Smooth muscle cell (in vitro differentiated cells): ENCODE measurements around the gene AFAP1. TPM values are rescaled to one million over a fixed set of nuclear protein-coding genes. Genes with fewer than 3 reads are reported as not detected.

ENCODE experiments used
- DNase-seq: peaks from one replicate; lab custom pipeline; 2025; ENCODE audit not compliant: unreplicated experiment; lab: John Stamatoyannopoulos, UW
- H2AFZ ChIP-seq: fragments of 200-600 bp; sonication (generic); 2 replicates; pipeline ENCODE4 v1.6.0; 2016; ENCODE audit warnings: antibody characterized with exemption, low read depth, mild to moderate bottlenecking
- H3F3A ChIP-seq: fragments of 200-600 bp; sonication (generic); 2 replicates; pipeline ENCODE4 v1.6.0; 2017; ENCODE audit warnings: antibody characterized with exemption, low read depth
- H3K27ac ChIP-seq: fragments of 200-600 bp; sonication (generic); 2 replicates; pipeline ENCODE4 v1.5.1; 2016; ENCODE audit warnings: low read depth, mild to moderate bottlenecking
- H3K27me3 ChIP-seq: fragments of 200-600 bp; sonication (generic); 2 replicates; pipeline ENCODE4 v1.6.1; 2016; ENCODE audit warnings: low read depth, mild to moderate bottlenecking
- H3K36me3 ChIP-seq: fragments of 200-600 bp; sonication (generic); 2 replicates; pipeline ENCODE4 v1.5.1; 2016; ENCODE audit warnings: low read depth
- H3K4me1 ChIP-seq: fragments of 200-600 bp; sonication (generic); 2 replicates; pipeline ENCODE4 v1.5.1; 2016; ENCODE audit warnings: low read depth
- H3K4me2 ChIP-seq: fragments of 200-600 bp; sonication (generic); 2 replicates; pipeline ENCODE4 v1.6.0; 2016; ENCODE audit warnings: mild to moderate bottlenecking
- H3K4me3 ChIP-seq: fragments of 200-600 bp; sonication (generic); 2 replicates; pipeline ENCODE4 v1.5.1; 2016; ENCODE audit warnings: mild to moderate bottlenecking
- H3K79me2 ChIP-seq: fragments of 200-600 bp; sonication (generic); 2 replicates; pipeline ENCODE4 v1.6.0; 2016; ENCODE audit warnings: low read depth, mild to moderate bottlenecking
- H3K9ac ChIP-seq: fragments of 200-600 bp; sonication (generic); 2 replicates; pipeline ENCODE4 v1.6.0; 2016; ENCODE audit warnings: low read depth
- H3K9me3 ChIP-seq: fragments of 200-600 bp; sonication (generic); replicated peaks from 2 replicates; pipeline ENCODE4 v1.5.1; 2016; ENCODE audit warnings: low read depth
- H4K20me1 ChIP-seq: fragments of 200-600 bp; sonication (generic); 2 replicates; pipeline ENCODE4 v1.6.0; 2016; ENCODE audit warnings: low read depth
- CTCF ChIP-seq: fragments of 200-600 bp; sonication (generic); IDR thresholded peaks from 2 replicates; pipeline ENCODE4 v1.5.1; 2017; ENCODE audit warnings: borderline replicate concordance, mild to moderate bottlenecking, antibody characterized with exemption; ENCODE audit not compliant: insufficient read depth, poor library complexity, severe bottlenecking
- WGBS: methylation state at CpG from one replicate; pipeline ENCODE4 v1.1.7; 2016; ENCODE audit warnings: low lambda C conversion rate; 5-methylcytosine and 5-hydroxymethylcytosine counted together
- polyA plus RNA-seq: library from polyadenylated mRNA; unstranded; fragments of >200 nt; fragmentation: Nextera tagmentation; extraction: Ambion mirVana; gene quantifications from 2 replicates; pipeline ENCODE4 v1.2.1, GENCODE V29; 2016
- total RNA-seq: library from RNA; depleted of rRNA; stranded (reverse); fragments of >200 nt; gene quantifications from 2 replicates; pipeline ENCODE4 v1.2.3, GENCODE V29; 2014

AFAP1 gene
- total and polyA plus RNA-seq, 2 experiments from 2014 or later = 12.6 to 24.8 TPM

- H3K79me2 ChIP-seq = peaks cover 63% of the 10 kb centered on the region
- no peaks in the 10 kb centered on the region for H3K9me3 ChIP-seq
- no peaks in the 10 kb centered on the region for H3K36me3 ChIP-seq
- H3K4me2 ChIP-seq = peak overlapping the region; percentile 98
- no peak for DNase-seq
- no peak overlapping the region for H3K27ac ChIP-seq
- peak overlapping the region; percentile 14 for H2AFZ ChIP-seq
- TF ChIP-seq CTCF = no peak
- peaks cover 10% of the 10 kb centered on the region for H3F3A ChIP-seq
- H3K4me3 ChIP-seq = peak overlapping the region; percentile 95
- peak overlapping the region; percentile 84 for H3K9ac ChIP-seq
- H3K27me3 ChIP-seq = no peaks in the 10 kb centered on the region
- peaks cover 3% of the 10 kb centered on the region for H3K4me1 ChIP-seq
- WGBS = 13% methylated on average over 6 of the region's 6 CpGs
- peaks cover 57% of the 10 kb centered on the region for H4K20me1 ChIP-seq
Measured at GRCh38 chr4:7938266-7938608, 1.4 kb downstream of the AFAP1 start.

- H3K27me3 ChIP-seq = no peaks in the 10 kb centered on the region
- DNase-seq = no peak
- H3K9ac ChIP-seq = no peak overlapping the region
- peaks cover 10% of the 10 kb centered on the region for H3F3A ChIP-seq
- peaks cover 76% of the 10 kb centered on the region for H3K79me2 ChIP-seq
- no peak overlapping the region for H3K27ac ChIP-seq
- peaks cover 3% of the 10 kb centered on the region for H3K4me1 ChIP-seq
- peak overlapping the region; percentile 95 for H3K4me3 ChIP-seq
- no peak for TF ChIP-seq CTCF
- H4K20me1 ChIP-seq = peaks cover 67% of the 10 kb centered on the region
- H3K36me3 ChIP-seq = no peaks in the 10 kb centered on the region
- H3K9me3 ChIP-seq = no peaks in the 10 kb centered on the region
- H3K4me2 ChIP-seq = peak overlapping the region; percentile 98
- H2AFZ ChIP-seq = no peak overlapping the region
- 94% methylated on average over 2 of the region's 2 CpGs for WGBS
Measured at GRCh38 chr4:7937006-7937405, 2.7 kb downstream of the AFAP1 start.

GRCh38 chr4:7933651-7934510, 5.8 kb downstream of the AFAP1 start:
- H3K27ac ChIP-seq = no peak overlapping the region
- 47% methylated on average over 14 of the region's 14 CpGs for WGBS
- H3K36me3 ChIP-seq = no peaks in the 10 kb centered on the region
- H3K4me3 ChIP-seq = no peak overlapping the region
- no peak overlapping the region for H3K4me2 ChIP-seq
- peaks cover 100% of the 10 kb centered on the region for H3K79me2 ChIP-seq
- TF ChIP-seq CTCF = no peak
- H3K27me3 ChIP-seq = no peaks in the 10 kb centered on the region
- DNase-seq = no peak
- no peak overlapping the region for H3K9ac ChIP-seq
- no peaks in the 10 kb centered on the region for H3K9me3 ChIP-seq
- peaks cover 11% of the 10 kb centered on the region for H3K4me1 ChIP-seq
- peaks cover 3% of the 10 kb centered on the region for H3F3A ChIP-seq
- H2AFZ ChIP-seq = no peak overlapping the region
- H4K20me1 ChIP-seq = peaks cover 98% of the 10 kb centered on the region

GRCh38 chr4:7932287-7932686, 7.4 kb downstream of the AFAP1 start:
- Histone ChIP-seq H4K20me1 (peaks cover 98% of the 10 kb centered on the region), H3K4me1 (peaks cover 8% of the 10 kb centered on the region)

More at GRCh38 chr4:7932287-7932686, 7.4 kb downstream of the AFAP1 start:
- no peak for DNase-seq
- no peak overlapping the region for H3K4me2 ChIP-seq
- H2AFZ ChIP-seq = no peak overlapping the region
- no peak for TF ChIP-seq CTCF
- H3K36me3 ChIP-seq = no peaks in the 10 kb centered on the region
- no peak overlapping the region for H3K4me3 ChIP-seq
- H3K27ac ChIP-seq = no peak overlapping the region
- no peak overlapping the region for H3K9ac ChIP-seq
- WGBS = 97% methylated on average over 1 of the region's 1 CpG
- H3K79me2 ChIP-seq = peaks cover 100% of the 10 kb centered on the region
- no peaks in the 10 kb centered on the region for H3K27me3 ChIP-seq
- H3K9me3 ChIP-seq = no peaks in the 10 kb centered on the region
- peaks cover 3% of the 10 kb centered on the region for H3F3A ChIP-seq
